Sigmoid colon (tissue), 7 donors: Measurements from ENCODE around the gene ATP10A. TPM values are rescaled to one million over a fixed set of nuclear protein-coding genes. Genes with fewer than 3 reads are reported as not detected.

Experiments used
- DNase-seq: peaks from one replicate; pipeline ENCODE4 v3.0.0-alpha.2; 2019
- H3K27ac ChIP-seq, 4 donors: fragments of 200-600 bp; sonication (generic); one replicate each; pipeline ENCODE4 v1.5.1; 2016 to 2019; ENCODE audit warnings: mild to moderate bottlenecking in 1 of 4
- H3K27me3 ChIP-seq, 3 donors: fragments of 200-600 bp; sonication (generic); one replicate each; pipeline ENCODE4 v1.5.1; 2019; ENCODE audit warnings: mild to moderate bottlenecking in 1 of 3
- H3K36me3 ChIP-seq, 4 donors: fragments of 200-600 bp; sonication (generic); one replicate each; pipeline ENCODE4 v1.5.1; 2016 to 2019
- H3K4me1 ChIP-seq, 4 donors: fragments of 200-600 bp; sonication (generic); one replicate each; pipeline ENCODE4 v1.5.1; 2017 to 2019
- H3K4me3 ChIP-seq, 4 donors: fragments of 200-600 bp; sonication (generic); one replicate each; pipeline ENCODE4 v1.5.1; 2017 to 2019; ENCODE audit warnings: mild to moderate bottlenecking in 2 of 4, moderate library complexity in 1 of 4
- H3K9me3 ChIP-seq, 4 donors: fragments of 200-600 bp in 3 of 4; sonication (generic) in 3 of 4; one replicate each; pipeline versions ENCODE4 v1.5.1 to v1.6.1; 2013 to 2019
- CTCF ChIP-seq, 4 experiments: fragments of 450-650 bp in 3 of 4; fragments of 200-600 bp in 1 of 4; IDR thresholded peaks; one replicate each; pipeline ENCODE4 v1.5.1; 2016 to 2019; ENCODE audit warnings: antibody characterized with exemption in 4 of 4, mild to moderate bottlenecking in 3 of 4, moderate library complexity in 2 of 4
- EP300 ChIP-seq, 4 donors: sonication (generic); formaldehyde crosslinking; IDR thresholded peaks; one replicate each; pipeline ENCODE4 v1.6.1; 2017; ENCODE audit warnings: antibody characterized with exemption in 4 of 4
- POLR2A ChIP-seq, 2 donors: fragments of 450-650 bp; IDR thresholded peaks; one replicate each; pipeline ENCODE4 v1.6.1; 2016; ENCODE audit warnings: antibody characterized with exemption in 2 of 2, mild to moderate bottlenecking in 2 of 2, moderate library complexity in 2 of 2
- POLR2AphosphoS5 ChIP-seq, 4 donors: sonication (generic); formaldehyde crosslinking; IDR thresholded peaks; one replicate each; pipeline ENCODE4 v1.6.1; 2017; ENCODE audit warnings: antibody characterized with exemption in 4 of 4
- WGBS, 2 donors: extraction: QIAGEN DNeasy Blood & Tissue Kit; methylation state at CpG; one replicate each; pipeline ENCODE4 v1.1.7; 2013; 5-methylcytosine and 5-hydroxymethylcytosine counted together
- intact Hi-C: fragments of 100-400 bp; cut with DNase I; formaldehyde crosslinking; loops from one replicate; pipeline ENCODE4 v1.15.1; 2023
- polyA plus RNA-seq, 3 donors: library from polyadenylated mRNA; stranded (reverse); fragments of 200-250 nt; gene quantifications; one replicate each; pipeline ENCODE4 v1.2.3, GENCODE V29; 2013
- total RNA-seq, 4 donors: library from RNA; depleted of rRNA; stranded (reverse); fragments of >200 nt; gene quantifications; one replicate each; pipeline ENCODE4 v1.1.0, GENCODE V29; 2016
- donor health status: healthy with polysubstance abuse.
- donor health status: Bipolar disorder and iron deficiency.
- donor health status: healthy.

ATP10A gene
- total and polyA plus RNA-seq, 7 donors = 0.23 to 7.7 (median 2.9) TPM

GRCh38 chr15:25839638-25840156 lies 23.4 kb downstream of the ATP10A start:
- intact Hi-C loops = no loop called here
- no peak overlapping the region for H3K27ac ChIP-seq
- no peaks in the 10 kb centered on the region for H3K27me3 ChIP-seq
- no peaks in the 10 kb centered on the region for H3K9me3 ChIP-seq
- WGBS, 2 donors = 83 to 91% methylated on average over 10 of the region's 10 CpGs
- no peaks in the 10 kb centered on the region for H3K36me3 ChIP-seq
- DNase-seq = no peak
- no peak overlapping the region for H3K4me3 ChIP-seq
- peaks cover 0 to 19% (median 7%) of the 10 kb centered on the region in 4 donors for H3K4me1 ChIP-seq
- TF ChIP-seq CTCF (IDR thresholded peaks at IDR 0.05) (no peak), EP300 (IDR thresholded peaks at IDR 0.05) (no peak), POLR2AphosphoS5 (IDR thresholded peaks at IDR 0.05) (no peak), POLR2A (IDR thresholded peaks at IDR 0.05) (no peak)

- Histone ChIP-seq H3K9me3 (no peaks in the 10 kb centered on the region), H3K27ac (no peak overlapping the region), H3K27me3 (no peaks in the 10 kb centered on the region), H3K36me3 (no peaks in the 10 kb centered on the region), H3K4me1 (peaks cover 0 to 11% (median 5%) of the 10 kb centered on the region in 4 donors), H3K4me3 (no peak overlapping the region)
- intact Hi-C loops = no loop called here
- WGBS, 2 donors = 17 to 33% methylated on average over 4 of the region's 4 CpGs
- DNase-seq = no peak
- TF ChIP-seq POLR2AphosphoS5 (IDR thresholded peaks at IDR 0.05) (no peak), CTCF (IDR thresholded peaks at IDR 0.05) (no peak), EP300 (IDR thresholded peaks at IDR 0.05) (no peak), POLR2A (IDR thresholded peaks at IDR 0.05) (no peak)
Measured at GRCh38 chr15:25838871-25839195, 24.3 kb downstream of the ATP10A start.

GRCh38 chr15:25838191-25838870 lies 24.8 kb downstream of the ATP10A start:
- no peak for DNase-seq
- Histone ChIP-seq H3K4me1 (peaks cover 0 to 9% (median 3%) of the 10 kb centered on the region in 4 donors), H3K27me3 (no peaks in the 10 kb centered on the region), H3K9me3 (no peaks in the 10 kb centered on the region), H3K27ac (no peak overlapping the region), H3K4me3 (no peak overlapping the region), H3K36me3 (no peaks in the 10 kb centered on the region)
- 22 to 39% methylated on average over 8 of the region's 8 CpGs for WGBS, 2 donors
- TF ChIP-seq POLR2A (IDR thresholded peaks at IDR 0.05) (no peak), POLR2AphosphoS5 (IDR thresholded peaks at IDR 0.05) (no peak), EP300 (IDR thresholded peaks at IDR 0.05) (no peak), CTCF (IDR thresholded peaks at IDR 0.05) (no peak)
- intact Hi-C loops = no loop called here

GRCh38 chr15:25832158-25832557 lies 31.0 kb downstream of the ATP10A start:
- H3K4me1 ChIP-seq = peaks cover 0 to 30% (median 28%) of the 10 kb centered on the region in 4 donors
- H3K36me3 ChIP-seq = no peaks in the 10 kb centered on the region
- no peaks in the 10 kb centered on the region for H3K9me3 ChIP-seq
- no peak overlapping the region for H3K4me3 ChIP-seq
- H3K27ac ChIP-seq = peak overlapping the region; percentile 80 to 93 (median 84)
- intact Hi-C loops = loop anchor here (5.0 kb wide), 2 partner anchors 45 to 95 kb away; no protein-coding TSS in a partner anchor
- no peaks in the 10 kb centered on the region for H3K27me3 ChIP-seq
- no peak for DNase-seq
- WGBS, 2 donors = 82 to 85% methylated on average over 5 of the region's 5 CpGs
- no peak for TF ChIP-seq CTCF (IDR thresholded peaks at IDR 0.05)
